ENCODE data around the gene AP2M1.

AP2M1 gene

GRCh38 chr3:184200825-184201224 is 26.2 kb downstream of the AP2M1 start:
- H3K4me2 ChIP-seq (ENCODE audit: low read length), result no peak overlapping the region
- no peak overlapping the region for H3K4me3 ChIP-seq (ENCODE audit: low read depth, low read length)
- no peaks in the 10 kb centered on the region for H3K9me3 ChIP-seq (ENCODE audit: control insufficient read depth, low read length)
- no peaks in the 10 kb centered on the region for H3K79me2 ChIP-seq
- H2AFZ ChIP-seq, result no peak overlapping the region
- no peak for TF ChIP-seq CTCF (IDR thresholded peaks at IDR 0.05)
- no peaks in the 10 kb centered on the region for H3K27me3 ChIP-seq (ENCODE audit: control insufficient read depth, insufficient read depth, low read length)
- no peak overlapping the region for H3K27ac ChIP-seq
- H3K4me1 ChIP-seq, result no peaks in the 10 kb centered on the region
- H3K36me3 ChIP-seq (ENCODE audit: control insufficient read depth, insufficient read depth, low read length), result no peaks in the 10 kb centered on the region
- no peak overlapping the region for H3K9ac ChIP-seq

GRCh38 chr3:184203526-184203925 is 28.9 kb downstream of the AP2M1 start:
- no peak for TF ChIP-seq CTCF (IDR thresholded peaks at IDR 0.05)
- no peaks in the 10 kb centered on the region for H3K27me3 ChIP-seq (ENCODE audit: control insufficient read depth, insufficient read depth, low read length)

GRCh38 chr3:184209146-184209923 is 34.7 kb downstream of the AP2M1 start:
- no peak for TF ChIP-seq CTCF (IDR thresholded peaks at IDR 0.05)
- no peaks in the 10 kb centered on the region for H3K9me3 ChIP-seq (ENCODE audit: control insufficient read depth, low read length)
- no peaks in the 10 kb centered on the region for H3K27me3 ChIP-seq (ENCODE audit: control insufficient read depth, insufficient read depth, low read length)
- H3K4me3 ChIP-seq (ENCODE audit: low read depth, low read length), result no peak overlapping the region
- no peak overlapping the region for H2AFZ ChIP-seq
- no peak overlapping the region for H3K9ac ChIP-seq
- H3K36me3 ChIP-seq (ENCODE audit: control insufficient read depth, insufficient read depth, low read length), result no peaks in the 10 kb centered on the region
- no peaks in the 10 kb centered on the region for H3K4me1 ChIP-seq
- H3K79me2 ChIP-seq, result no peaks in the 10 kb centered on the region
- no peak overlapping the region for H3K27ac ChIP-seq
- H3K4me2 ChIP-seq (ENCODE audit: low read length), result no peak overlapping the region

More at GRCh38 chr3:184203526-184203925, 28.9 kb downstream of the AP2M1 start:
- no peak overlapping the region for H2AFZ ChIP-seq
- H3K36me3 ChIP-seq (ENCODE audit: control insufficient read depth, insufficient read depth, low read length), result no peaks in the 10 kb centered on the region
- no peak overlapping the region for H3K4me3 ChIP-seq (ENCODE audit: low read depth, low read length)
- no peaks in the 10 kb centered on the region for H3K4me1 ChIP-seq
- no peak overlapping the region for H3K4me2 ChIP-seq (ENCODE audit: low read length)
- no peaks in the 10 kb centered on the region for H3K9me3 ChIP-seq (ENCODE audit: control insufficient read depth, low read length)
- no peaks in the 10 kb centered on the region for H3K79me2 ChIP-seq
- no peak overlapping the region for H3K27ac ChIP-seq
- H3K9ac ChIP-seq, result no peak overlapping the region

GRCh38 chr3:184211297-184211696 is 36.6 kb downstream of the AP2M1 start:
- Histone ChIP-seq H3K27me3 (ENCODE audit: control insufficient read depth, insufficient read depth, low read length) (no peaks in the 10 kb centered on the region), H3K4me2 (ENCODE audit: low read length) (no peak overlapping the region), H2AFZ (no peak overlapping the region), H3K27ac (no peak overlapping the region), H3K4me1 (no peaks in the 10 kb centered on the region), H3K4me3 (ENCODE audit: low read depth, low read length) (no peak overlapping the region), H3K9ac (no peak overlapping the region), H3K36me3 (ENCODE audit: control insufficient read depth, insufficient read depth, low read length) (no peaks in the 10 kb centered on the region), H3K9me3 (ENCODE audit: control insufficient read depth, low read length) (no peaks in the 10 kb centered on the region), H3K79me2 (no peaks in the 10 kb centered on the region)
- no peak for TF ChIP-seq CTCF (IDR thresholded peaks at IDR 0.05)

GRCh38 chr3:184211718-184212117 is 37.1 kb downstream of the AP2M1 start:
- Histone ChIP-seq H3K27ac (no peak overlapping the region), H3K27me3 (ENCODE audit: control insufficient read depth, insufficient read depth, low read length) (no peaks in the 10 kb centered on the region), H3K4me2 (ENCODE audit: low read length) (no peak overlapping the region), H3K9me3 (ENCODE audit: control insufficient read depth, low read length) (no peaks in the 10 kb centered on the region), H3K79me2 (no peaks in the 10 kb centered on the region), H3K4me3 (ENCODE audit: low read depth, low read length) (no peak overlapping the region), H2AFZ (no peak overlapping the region), H3K9ac (no peak overlapping the region), H3K36me3 (ENCODE audit: control insufficient read depth, insufficient read depth, low read length) (no peaks in the 10 kb centered on the region), H3K4me1 (no peaks in the 10 kb centered on the region)
- no peak for TF ChIP-seq CTCF (IDR thresholded peaks at IDR 0.05)

All from parathyroid adenoma (tissue), 2 donors.